ENCODE measurements around the gene CYTH3.

Gene CYTH3

DNA sequence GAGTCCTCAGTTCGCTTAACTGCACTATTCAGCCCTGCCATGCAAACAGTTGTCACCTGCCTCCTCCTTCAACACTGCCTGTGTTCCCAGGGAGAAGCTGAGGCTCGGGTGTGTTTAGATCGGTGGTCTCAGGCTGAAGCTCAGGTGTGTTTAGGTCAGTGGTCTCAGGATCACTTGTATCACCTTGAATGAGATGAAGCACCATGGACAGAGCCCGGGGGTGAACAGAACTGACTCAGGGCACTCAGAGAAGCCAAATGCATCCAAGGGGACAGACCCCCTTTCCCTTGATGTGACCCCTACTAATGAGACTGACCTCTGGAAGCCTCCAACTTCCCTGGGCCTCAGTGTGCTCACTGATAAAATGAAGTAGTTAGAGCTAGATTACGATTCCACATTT lies 84.0 kb downstream of the CYTH3 start:
- DNase-seq: no peak

DNA sequence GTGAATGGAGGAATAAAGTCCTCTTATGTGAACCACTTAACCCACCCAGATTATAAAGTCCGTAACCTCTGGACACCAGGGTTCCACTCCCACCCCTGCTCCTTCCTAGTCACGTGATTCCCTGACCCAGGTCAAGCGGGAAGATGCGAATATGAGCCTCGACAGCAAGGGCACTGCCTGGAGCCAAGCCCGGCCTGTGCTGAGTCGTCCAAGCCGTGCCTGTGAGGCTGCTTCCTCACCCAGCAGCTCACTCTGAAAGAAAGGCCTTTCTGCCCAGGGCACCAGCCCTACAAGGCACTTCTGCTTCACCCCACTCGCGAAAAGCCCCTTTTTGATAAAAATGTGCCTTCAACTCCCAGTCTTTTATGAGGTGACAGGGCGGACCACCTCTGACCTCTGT lies 85.8 kb downstream of the CYTH3 start:
- DNase-seq: no peak

DNA sequence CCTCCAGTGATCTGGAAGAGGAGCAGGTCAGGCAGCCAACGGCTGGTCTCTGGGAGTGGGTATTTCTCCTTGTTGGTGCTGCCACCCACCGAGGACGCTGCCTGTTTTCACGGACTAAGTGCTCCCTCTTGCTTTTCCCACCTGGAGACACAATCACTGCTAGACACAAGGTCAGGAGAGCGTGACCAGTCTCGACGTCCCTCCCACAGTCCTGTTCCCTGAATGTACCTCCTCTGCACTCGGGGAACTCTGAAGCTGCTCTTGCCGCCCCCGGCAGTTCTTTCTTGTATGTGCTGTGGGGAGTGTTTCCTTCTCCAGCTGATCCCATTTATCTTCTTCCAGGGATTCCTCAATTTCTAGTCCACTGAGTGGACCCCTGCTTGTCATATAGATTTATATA lies 89.4 kb downstream of the CYTH3 start:
- no peak for DNase-seq

DNA sequence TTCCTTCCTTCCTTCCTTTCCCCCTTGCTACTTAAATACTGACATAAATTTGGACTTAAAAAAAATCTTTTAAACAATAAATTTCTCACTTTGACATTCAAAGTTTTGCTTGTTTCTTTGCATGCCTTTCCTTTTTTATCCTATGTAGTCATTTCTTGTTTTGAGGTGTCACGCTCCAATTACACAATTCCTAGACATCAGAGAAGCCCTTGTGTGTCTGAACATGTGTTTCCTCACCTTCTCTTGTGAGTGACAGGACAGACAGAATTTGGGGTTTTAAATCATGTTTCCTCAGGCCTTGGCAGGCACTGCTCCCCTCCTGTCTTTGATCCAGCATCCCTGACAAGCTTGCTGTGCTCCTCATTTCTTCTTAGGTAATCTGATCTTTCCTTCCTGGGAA lies 91.3 kb downstream of the CYTH3 start:
- DNase-seq: no peak

DNA sequence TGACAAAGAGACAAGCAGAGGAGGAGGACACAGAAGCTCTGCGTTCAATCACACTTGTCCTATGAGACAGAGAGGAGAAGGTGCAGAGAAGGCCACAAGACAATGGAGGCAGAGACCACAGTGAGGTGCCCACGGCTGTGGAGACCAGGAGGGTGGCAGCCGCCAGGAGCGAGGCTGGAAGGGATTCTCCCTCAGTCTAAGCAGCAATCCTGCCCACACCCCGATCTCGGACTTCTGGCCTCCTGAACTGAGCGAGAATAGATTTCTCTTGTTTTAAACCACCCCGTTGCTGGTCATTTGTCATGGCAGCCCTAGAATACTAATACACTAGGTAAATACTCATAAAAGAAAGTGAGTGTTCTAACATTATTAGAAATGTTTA lies 92.1 kb downstream of the CYTH3 start:
- no peak for DNase-seq

DNA sequence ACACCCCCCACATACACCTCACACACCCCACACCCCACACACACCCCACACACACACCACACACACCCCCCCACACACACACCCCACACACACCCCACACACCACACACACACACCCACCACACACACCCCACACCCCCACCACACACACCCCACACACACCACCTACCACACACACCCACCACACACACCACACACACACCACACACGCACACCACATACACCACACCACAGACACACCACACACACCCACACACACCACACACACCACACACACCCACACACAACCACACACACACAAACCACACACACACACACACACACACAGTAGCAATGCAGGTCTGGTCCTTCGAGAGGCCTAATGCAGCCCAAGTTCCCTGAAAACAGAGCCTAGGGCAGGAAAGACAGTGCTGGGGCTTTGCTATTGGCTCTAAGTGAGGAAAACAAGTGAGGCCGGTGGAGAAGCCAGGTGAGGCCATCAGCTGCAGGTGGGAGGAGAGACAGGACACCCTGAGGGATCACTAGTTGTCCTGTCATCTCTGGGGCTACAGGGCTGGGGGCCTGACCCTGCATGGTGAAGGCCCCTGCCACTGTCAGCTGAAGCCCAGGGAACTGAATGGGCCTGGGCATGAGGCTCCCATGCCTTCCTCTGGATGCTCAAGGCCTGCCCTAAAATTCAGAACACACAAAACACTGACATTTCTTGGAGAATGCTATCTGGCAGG lies 92.6 kb downstream of the CYTH3 start:
- DNase-seq: no peak

DNA sequence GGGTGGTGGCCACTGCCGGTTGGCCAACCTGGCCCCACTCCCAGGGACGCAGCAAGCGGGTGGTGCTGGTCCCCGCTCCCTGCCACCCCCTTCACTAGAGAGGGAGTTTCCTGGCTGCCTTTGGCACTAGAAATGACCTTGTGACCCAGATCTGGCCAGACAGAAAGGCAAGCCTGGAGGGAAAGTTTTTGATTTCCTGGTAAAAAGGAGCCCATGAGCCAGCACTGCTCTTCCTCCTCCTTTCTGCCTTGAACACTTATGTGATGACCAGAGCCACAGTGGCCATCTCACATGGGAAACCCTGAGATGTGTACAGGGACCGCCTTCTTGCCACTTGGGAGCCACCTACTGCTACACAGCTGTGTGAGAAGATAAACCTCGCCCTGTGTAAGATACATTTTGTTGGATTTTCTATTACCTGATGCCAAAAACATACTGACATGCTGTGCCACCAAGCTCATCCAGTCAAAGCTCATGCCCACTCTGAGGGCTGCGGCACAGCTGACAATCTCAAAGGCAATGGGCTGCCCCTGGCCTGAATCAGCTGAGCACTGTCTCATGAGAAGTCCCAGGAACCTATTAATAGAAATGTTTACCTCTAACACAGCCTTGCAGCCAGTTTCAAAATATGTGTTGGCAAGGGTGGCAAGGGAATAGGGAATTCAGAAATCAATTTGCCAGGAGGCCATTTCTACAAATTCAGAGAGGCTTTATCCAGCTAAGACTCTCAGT lies 94.0 kb downstream of the CYTH3 start:
- no peak for DNase-seq

DNA sequence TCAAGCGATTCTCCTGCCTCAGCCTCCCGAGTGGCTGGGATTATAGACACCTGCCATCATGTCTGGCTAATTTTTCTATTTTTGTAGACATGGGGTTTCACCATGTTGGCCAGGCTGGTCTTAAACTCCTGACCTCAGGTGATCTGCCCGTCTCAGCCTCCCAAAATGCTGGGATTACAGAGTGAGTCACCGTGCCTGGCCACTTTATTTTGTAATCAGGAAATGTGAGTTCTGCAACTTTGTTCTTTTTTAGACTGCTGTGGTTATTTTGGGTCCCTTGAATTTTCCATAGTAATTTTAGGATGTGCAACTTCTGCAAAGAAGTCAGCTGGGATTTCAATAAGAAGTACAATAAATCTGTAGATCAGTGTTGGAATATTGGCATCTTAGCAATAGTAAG lies 96.8 kb downstream of the CYTH3 start:
- DNase-seq: no peak

DNA sequence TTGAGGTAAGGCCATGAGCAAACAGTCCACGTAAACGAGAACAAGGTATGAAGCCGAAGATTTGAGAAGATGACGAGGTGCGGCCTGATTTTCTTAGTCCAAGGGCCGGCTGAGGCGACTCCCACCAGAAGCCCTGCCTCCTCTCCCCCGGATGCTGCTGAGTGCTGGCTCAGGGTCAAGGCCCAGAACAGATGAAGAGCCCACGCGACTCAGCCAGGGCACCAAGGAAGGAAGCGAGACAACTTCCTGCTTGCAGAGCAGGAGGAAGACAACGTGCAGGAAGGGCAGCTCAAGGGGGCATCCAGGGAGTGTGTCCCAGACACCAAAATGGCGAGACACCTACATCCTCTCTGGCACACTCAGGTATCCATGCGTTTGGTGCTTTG lies 99.5 kb downstream of the CYTH3 start:
- no peak for DNase-seq

DNA sequence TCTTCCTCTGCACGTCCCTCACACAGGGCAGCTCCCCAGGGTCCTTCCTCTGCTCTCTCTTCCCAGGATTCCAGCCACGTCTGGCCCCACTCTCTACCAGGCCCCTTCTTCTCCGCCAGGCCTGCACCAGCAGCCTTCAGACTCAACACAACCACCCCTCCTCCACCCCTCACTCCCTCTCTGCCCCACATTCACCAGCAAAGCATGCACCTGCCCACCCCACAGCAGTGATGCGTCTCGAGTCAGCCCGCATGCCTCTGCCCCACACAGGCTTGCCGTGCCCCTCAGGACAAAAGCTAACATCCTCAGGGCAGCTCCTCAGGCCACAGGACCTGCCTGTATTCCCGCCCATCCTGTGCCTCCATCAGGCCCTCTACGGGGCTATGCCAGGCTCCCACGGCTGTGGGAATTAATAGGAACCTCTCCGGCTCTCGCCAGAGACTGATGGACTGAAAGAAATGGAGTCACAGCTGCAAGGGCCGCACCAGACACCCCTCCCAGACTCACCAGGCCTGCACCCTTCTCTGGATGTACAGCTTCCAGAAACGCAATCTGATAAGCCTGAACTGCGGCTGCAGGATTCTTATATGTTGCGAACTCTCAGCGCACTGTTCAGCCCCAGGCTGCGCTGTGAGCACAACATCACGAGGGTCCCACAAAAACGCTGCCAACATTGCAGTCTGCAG lies 100.1 kb downstream of the CYTH3 start:
- DNase-seq: no peak

DNA sequence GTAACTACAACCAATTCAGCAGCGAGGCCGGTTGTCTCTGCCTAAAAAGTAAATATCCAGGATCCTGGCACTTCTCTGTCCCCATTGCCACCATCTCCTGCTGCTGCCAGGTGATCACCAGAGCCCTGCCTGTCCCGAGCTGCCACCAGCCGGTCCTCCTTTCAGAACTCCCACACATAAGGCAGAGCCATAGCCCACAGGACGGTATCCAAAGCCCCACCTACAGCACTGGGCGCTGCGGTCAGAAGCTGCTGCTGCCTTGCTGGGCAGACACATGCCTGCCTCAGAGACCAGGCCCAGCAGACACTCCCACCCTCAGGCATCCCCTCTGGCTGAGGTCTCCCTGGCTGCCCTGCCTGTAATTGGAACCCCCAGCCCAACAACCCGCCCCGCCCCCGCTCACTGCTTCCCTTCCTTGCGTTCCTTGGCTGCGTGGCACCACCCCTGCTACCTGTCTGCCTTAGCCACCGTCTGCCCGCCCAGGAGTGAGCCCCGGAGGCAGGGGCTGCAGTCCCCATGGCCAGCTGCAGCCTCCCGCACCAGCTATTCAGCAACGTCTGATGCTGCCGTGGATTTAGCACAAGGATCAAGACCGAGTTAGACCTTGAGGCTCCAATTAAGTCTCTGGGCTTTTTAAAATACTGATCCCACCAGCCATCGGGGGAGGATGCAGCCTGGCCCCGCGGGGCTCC lies 100.7 kb downstream of the CYTH3 start:
- no peak for DNase-seq

DNA sequence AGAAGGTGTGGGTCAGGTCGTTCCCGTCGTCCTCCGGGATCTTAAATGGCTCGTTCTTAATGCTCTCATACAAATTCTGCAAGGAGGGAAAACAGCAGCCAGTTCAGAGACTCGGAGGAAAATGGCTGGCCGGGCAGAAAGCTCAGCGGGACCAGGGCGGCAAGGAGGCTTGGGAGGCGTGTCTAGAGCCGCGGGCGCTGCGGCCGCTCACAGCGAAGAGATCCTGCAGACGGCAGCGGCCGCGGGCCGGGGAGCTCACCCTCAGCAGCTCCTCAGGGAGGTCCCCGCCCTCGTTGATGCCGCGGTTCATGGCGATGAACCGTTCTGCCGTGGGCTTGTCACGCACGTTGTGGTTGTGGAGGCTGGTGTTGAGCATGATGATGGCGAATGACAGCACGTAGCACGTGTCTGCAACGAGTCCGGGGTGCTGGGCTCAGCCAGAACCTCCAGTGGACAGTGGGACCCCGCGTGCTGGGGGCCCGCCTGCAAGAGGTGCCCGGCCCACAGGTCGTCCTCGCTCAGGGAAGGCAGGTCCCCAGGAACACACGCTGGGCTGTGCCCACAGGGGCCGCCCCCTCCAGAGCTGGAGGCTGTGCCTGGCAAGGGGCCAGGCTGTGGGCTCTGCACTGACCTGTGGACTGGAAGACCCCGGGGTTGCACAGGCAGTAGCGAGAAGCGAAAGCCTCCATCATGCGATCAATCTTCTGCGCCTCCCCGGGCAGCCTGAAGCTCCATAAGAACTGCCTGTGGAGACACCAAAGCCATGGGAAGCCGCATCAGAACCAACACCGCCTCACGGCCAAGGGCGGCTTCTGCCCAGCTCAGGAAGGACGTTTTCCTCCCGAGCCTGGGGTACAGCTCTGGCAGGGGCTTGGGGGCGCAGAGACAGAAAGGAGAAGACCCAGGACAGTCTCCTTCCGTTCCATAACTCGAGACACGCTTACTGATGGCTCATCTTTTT lies 101.6 kb downstream of the CYTH3 start:
- DNase-seq: no peak

DNA sequence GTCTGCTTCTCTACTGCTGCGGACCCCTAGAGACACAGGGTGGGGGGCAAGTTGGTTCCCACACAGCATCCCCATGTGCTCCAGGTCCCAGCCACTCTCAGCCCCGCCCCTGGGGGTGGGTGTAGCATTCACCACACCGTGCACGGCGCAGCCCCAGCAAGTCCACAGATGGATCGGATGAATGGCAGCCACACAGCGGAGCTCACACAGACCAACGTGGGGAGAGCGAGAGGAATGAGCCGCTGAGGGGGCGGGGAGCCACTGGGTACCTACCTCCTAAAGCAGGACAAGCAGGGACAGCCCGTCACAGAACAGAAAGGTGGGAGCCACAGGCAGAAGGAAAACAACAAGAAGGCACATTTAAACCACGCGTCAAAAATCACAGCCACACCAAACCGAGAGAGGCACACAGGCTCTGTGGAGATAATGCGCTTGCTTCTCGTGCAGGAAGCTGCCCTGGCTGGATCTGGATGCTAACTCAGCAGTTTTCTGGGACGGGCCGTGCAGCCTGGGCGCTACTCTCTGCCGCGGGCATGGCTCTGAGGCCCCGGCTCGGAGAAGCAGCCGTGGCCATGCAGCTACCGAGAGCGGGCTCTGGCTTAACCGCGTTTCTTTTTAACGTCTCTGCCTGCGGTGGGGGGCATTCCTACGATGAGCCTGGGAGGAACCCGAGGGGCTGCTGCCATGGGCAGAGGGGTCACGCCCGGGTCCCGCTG lies 102.5 kb downstream of the CYTH3 start:
- no peak for DNase-seq

DNA sequence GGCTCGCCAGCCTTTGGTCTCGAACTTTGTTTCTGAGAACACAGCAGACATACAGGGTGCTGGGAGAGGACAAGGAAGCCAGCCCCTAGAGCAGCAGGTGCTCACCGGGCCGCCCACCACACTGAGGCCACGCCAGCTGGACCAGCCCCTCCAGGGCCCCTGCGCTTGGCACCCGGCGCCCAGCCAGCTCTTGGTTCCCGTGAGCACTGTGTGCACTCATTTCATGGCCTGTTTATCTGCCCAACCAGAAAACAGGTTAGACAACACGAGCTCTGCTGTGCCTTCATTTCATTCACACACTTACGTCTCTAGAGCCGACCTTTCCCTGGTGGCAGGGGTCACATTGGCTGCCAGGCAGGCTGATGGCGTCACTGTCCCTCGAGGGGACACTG lies 104.0 kb downstream of the CYTH3 start:
- DNase-seq: no peak

DNA sequence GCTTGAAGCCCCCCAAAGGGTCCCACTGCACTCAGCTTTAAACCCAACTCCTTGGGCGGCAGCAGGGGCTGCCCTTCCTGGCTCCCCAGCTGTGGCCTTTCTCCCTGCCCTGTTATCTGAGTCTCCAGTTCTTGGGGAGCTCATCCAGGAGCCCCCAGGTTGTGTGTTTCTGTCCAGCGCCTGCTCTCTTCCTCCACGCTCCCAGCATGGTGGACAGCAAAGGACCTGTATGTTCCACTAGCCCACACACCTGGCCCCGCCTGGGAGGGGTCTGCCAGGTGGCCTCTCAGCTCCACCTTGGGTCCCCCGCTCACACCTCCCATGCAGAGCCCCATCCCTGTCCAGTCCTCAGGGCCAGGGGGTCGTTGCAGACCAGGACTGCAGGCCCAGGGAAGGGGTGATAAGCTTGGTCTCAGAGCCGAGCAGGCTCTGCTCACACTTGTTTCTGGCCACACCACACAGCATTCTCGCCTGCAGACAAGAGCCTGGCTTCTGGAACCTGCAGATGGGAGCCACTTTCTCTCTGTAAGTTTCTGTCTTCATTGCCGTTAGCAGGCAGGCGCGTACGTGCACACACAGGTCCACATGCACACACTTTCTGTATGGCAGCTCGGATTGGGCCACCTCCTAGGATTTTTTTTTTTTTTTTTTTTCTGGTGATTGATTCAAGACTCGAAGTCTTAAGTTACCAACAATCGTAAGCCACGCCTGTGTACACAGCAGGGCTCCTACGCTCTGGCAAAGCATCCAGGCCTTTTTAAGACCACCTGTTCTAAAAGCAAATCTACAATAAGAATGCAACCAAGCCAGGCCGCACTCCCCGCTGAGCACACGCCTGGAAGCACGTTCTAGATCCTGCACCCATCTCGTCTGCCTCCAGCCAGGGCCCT lies 104.6 kb downstream of the CYTH3 start:
- DNase-seq: no peak

DNA sequence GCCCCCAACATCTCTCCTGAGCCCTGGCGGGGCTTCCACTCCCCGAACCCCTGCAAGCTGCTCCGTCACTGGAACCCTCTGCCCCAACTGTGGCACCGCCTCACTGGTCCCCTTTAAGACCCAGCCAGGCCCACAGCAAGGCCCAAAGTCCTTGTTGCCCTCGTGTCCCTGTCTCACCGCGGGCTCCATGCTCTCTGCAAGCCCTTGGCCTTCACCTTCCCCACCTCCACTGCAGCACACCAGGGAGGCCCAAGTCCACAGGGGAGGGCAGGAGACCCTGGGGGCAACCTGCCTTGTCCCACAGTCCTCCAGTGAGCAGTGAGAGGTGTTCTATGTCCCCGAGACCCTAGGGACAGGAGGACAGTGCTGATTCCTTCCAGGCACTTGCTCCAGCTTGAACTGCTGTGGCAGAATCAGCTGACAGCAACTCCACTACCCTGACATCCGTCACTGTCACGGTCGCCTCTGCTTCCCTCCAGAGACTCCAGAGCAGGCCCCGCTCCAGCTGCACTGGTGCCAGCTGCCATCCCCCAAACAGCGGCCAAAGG lies 105.3 kb downstream of the CYTH3 start:
- no peak for DNase-seq

DNA sequence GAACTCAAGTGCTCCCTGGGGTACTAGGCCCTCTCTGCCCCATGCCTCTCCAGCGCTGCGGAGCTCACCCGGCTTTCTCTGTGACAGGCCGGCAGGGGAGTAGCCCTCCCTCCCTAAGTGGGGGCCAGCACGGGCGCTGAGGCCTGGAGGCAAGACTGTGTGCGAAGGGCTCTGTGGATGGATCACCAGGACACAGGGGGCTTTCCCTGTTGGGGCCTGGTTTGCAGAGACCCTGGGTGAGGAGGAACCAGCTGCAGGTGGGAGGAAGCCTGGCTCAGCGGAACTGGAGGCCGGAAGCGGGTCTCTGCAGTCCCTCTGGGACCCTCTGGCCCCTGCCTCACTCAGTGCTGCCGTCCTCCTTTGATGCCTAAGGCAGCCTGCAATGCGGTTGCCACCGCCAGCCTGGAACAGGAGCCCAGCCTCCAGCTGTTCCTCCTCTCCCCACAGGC lies 106.0 kb downstream of the CYTH3 start:
- no peak for DNase-seq

DNA sequence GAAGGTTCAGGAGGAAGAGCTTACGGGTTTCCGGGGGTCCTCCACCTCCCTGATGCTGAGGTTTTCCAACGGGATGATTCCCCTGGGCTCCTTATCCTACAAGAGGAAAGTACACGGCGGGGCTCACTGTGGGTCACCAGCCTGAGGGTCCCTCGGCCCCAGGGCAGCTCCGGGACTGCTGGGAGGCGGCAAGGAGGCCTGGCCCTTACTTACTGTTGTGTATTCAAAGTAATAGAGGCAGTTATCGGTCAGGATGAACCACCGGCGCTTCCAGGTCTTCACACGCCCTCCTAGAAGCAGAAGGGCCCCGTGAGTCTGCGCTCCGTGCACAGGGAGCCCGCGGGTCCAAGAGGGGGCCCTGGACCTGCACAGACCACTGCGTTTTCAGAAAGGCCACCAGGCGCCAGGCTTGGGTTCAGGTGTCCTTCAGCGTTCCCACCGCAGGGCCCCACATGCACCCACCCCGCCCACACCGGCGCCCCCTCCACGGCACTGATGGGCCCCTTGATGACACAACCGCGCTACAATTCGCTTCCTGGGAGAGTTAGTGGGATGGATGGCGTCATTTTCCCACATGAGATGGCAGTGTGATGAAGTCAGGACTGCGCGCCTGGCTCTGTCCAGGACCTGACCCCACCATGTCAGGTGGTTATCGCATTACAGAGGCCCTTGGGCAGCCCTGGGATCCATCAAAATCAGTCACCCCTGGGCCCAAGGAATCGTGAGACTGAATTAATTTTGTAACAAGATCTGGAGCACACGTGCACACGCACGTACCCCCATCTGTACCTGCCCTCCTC lies 106.7 kb downstream of the CYTH3 start:
- no peak for DNase-seq

DNA sequence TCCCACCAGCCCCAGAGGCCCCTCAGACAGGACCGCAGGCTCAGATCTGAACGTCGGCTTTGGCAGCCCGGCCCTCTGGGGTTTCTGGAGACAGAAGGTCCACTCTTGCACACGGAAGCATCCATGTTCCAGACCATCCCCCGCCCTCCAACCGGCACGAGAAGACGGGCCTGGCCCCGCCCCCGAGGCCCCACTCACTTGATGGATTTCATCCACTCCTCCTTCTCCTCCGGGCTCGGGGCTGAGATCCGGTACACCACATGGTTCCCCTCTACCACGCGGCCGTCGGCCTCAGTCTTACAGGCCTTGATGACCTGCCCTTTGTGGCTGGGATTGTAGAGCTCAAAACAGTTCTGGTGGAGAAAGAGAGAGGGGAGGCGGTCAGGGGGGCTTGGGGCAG lies 107.3 kb downstream of the CYTH3 start:
- DNase-seq: no peak

Data from GOT3 (cell line).